Effector memory CD4-positive, alpha-beta T cell (primary cell): ENCODE measurements around the gene MEI1.

ENCODE experiments used
- DNase-seq, 3 donors: peaks; one replicate each; pipeline ENCODE4 v3.0.0-alpha.2; 2020
- H3K27ac ChIP-seq: 2 replicates; pipeline ENCODE4 v1.7.0; 2013; ENCODE audit warnings: mild to moderate bottlenecking, low read length, moderate library complexity; ENCODE audit not compliant: insufficient read depth, poor library complexity, severe bottlenecking
- H3K27me3 ChIP-seq: replicated peaks from 2 replicates; pipeline ENCODE4 v1.7.0; 2013; ENCODE audit warnings: mild to moderate bottlenecking, low read length; ENCODE audit not compliant: insufficient read depth, control insufficient read depth, poor library complexity, severe bottlenecking
- H3K36me3 ChIP-seq: 2 replicates; pipeline ENCODE4 v1.7.0; 2013; ENCODE audit warnings: mild to moderate bottlenecking, low read length, moderate library complexity; ENCODE audit not compliant: control insufficient read depth, insufficient read depth
- H3K4me1 ChIP-seq: 2 replicates; pipeline ENCODE4 v1.7.0; 2013; ENCODE audit warnings: low read length, mild to moderate bottlenecking; ENCODE audit not compliant: control insufficient read depth, insufficient read depth, poor library complexity, severe bottlenecking
- H3K4me3 ChIP-seq: 2 replicates; pipeline ENCODE4 v1.7.0; 2013; ENCODE audit warnings: low read length, low read depth, mild to moderate bottlenecking; ENCODE audit not compliant: insufficient read depth, poor library complexity, severe bottlenecking
- H3K9me3 ChIP-seq: 2 replicates; pipeline ENCODE4 v1.7.0; 2013; ENCODE audit warnings: mild to moderate bottlenecking, low read length, moderate library complexity; ENCODE audit not compliant: control insufficient read depth

The MEI1 gene

DNA sequence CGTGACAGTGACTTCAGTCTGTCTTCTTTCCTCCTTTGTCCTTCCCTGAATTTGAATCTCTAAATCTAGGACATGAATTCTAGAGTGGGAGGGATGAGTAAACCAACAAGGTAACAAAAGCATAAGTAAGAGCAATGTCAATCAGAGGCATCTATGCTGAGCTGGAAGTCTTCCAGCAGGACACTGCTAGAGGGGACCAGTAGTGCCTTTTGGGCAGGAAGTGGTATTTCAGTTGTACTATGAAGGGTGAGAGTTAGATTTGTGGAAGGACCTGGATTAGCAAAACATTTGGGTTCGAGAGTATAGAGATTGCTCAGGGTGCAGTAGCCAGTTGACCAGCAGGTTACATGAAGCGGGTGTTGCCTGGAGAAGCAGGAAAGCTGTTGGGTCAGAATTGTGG is 40.3 kb downstream of the MEI1 start:
- no peak for DNase-seq
- Histone ChIP-seq H3K27ac (no peak overlapping the region), H3K36me3 (no peaks in the 10 kb centered on the region), H3K4me1 (no peaks in the 10 kb centered on the region), H3K4me3 (no peak overlapping the region), H3K27me3 (no peaks in the 10 kb centered on the region), H3K9me3 (no peaks in the 10 kb centered on the region)

DNA sequence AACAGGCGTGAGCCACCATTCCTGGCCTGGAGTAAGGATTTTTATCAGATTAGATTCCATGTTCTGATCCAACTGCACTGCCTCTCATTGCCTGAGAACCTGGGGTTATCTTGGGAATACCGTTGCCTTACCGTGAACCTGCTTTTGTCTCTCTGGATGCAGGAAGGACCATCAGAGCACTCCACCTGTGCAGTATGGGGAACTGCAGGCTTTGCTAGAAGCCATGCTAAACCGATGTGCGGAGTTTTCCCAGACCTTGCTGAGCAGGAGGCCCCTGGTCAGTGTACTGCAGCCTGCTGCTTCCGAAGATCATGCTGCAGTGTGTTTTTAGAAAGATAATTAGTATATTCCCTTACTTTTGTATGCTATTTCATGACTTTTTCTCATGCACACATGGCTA is 43.6 kb downstream of the MEI1 start:
- H3K9me3 ChIP-seq: no peaks in the 10 kb centered on the region
- no peak for DNase-seq
- H3K36me3 ChIP-seq: no peaks in the 10 kb centered on the region
- no peak overlapping the region for H3K4me3 ChIP-seq
- no peaks in the 10 kb centered on the region for H3K27me3 ChIP-seq
- no peak overlapping the region for H3K27ac ChIP-seq
- no peaks in the 10 kb centered on the region for H3K4me1 ChIP-seq

DNA sequence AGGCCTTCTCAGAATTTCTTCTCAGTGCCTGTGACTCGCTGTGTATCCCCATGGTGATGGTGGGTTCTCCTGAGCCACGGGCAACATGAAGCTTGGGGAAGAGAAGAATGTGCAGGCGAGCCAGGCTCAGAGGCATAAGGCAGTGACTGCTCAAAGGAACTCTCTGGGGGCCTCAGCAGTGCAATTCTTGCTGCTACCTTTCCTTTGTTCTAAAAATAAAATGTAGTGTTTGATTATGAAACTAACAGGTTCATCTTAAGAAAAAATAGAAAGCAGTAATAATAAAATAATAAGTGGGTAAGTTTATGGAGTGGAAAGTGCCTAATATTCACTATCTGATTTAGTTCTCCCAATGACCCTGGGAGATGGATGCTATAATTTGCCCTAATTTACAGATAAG is 46.7 kb downstream of the MEI1 start:
- Histone ChIP-seq H3K27ac (no peak overlapping the region), H3K4me1 (no peaks in the 10 kb centered on the region), H3K4me3 (no peak overlapping the region), H3K36me3 (no peaks in the 10 kb centered on the region), H3K27me3 (no peaks in the 10 kb centered on the region), H3K9me3 (no peaks in the 10 kb centered on the region)
- DNase-seq: no peak

DNA sequence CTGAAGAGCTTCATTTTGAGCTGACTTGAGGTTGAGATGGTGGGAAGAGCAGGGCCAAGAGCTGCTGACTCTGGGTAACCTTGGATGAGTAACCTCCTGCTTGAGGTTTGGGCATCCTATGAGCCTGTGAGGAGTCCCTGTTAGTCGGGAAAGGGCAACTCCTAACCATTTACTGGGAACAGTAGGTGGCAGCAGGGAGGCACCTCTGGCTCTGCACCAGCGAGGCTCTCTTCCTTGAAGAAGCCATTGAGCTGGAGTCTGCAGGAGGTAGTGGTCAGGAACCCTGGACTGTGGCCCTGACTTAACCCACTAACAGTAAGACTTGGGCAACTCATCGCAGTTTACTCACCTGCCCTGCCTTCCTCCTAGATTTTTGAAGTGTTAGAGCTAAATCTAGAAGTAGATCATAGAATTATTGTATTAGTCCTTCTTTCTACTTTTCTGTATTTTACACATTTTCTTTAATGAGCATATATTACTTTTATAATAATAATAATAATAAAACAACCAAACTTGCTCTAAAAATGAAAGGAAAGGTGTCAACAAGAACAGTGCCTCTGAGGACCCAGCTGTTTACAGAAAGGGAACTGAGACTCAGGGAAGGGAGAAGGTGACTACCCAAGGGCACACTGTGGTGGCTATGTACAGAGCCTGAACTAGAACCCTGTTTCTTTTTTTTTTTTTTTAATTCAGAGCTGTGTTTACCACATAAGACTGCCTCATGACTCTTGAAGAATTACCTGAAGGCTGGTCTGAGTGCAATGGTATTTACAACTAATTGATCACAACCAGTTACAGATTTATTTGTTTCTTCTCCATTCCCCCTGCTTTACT is 47.5 kb downstream of the MEI1 start:
- Histone ChIP-seq H3K36me3 (no peaks in the 10 kb centered on the region), H3K27ac (no peak overlapping the region), H3K9me3 (no peaks in the 10 kb centered on the region), H3K4me1 (no peaks in the 10 kb centered on the region), H3K4me3 (no peak overlapping the region), H3K27me3 (no peaks in the 10 kb centered on the region)
- peak; percentile 13 to 31 (median 18) for DNase-seq

DNA sequence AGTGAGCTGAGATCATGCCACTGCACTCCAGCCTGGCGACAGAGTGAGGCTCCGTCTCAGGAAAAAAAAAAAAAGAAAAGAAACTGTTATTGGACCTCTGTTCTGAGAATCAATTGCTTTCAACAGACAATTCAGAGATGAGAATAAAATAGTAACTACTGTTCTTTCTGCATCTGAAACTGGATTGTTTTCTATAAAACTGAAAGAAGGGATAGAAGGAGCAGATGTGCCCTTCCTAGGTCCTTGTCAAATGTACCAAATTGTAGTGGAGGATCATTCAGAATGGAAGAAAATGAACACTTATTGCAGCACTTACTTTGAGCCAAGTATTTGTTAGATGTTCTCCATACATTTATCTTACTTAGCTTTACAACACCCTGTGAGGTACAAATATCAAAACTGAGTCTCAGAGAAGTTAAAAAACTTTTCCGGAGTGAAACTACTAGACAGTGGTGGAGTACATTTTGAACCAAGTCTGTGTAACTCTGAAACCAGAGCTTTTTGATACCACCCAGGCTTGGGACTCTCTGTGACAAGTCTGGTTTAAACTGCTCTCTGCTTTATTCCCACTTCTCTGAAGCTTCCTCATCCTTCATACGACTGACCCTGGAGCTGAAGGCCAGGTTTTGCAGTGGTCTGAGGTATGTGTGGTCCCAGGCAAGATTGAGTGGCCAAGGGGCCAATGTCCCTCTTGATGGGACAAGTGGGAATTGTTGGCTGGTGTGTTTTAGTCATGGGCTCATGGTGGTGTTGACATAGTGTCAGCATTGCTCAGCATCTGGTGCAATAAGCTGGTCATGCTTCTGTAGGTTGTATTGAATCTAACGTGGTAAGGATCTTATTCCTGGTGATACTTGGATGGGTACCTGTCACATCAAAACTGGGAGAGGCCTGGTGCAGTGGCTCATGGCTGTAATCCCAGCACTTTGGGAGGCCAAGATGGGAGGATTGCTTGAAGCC is 53.0 kb downstream of the MEI1 start:
- no peak for DNase-seq
- H3K4me3 ChIP-seq: no peak overlapping the region
- no peaks in the 10 kb centered on the region for H3K9me3 ChIP-seq
- H3K27me3 ChIP-seq: no peaks in the 10 kb centered on the region
- no peak overlapping the region for H3K27ac ChIP-seq
- no peaks in the 10 kb centered on the region for H3K36me3 ChIP-seq
- H3K4me1 ChIP-seq: no peaks in the 10 kb centered on the region

DNA sequence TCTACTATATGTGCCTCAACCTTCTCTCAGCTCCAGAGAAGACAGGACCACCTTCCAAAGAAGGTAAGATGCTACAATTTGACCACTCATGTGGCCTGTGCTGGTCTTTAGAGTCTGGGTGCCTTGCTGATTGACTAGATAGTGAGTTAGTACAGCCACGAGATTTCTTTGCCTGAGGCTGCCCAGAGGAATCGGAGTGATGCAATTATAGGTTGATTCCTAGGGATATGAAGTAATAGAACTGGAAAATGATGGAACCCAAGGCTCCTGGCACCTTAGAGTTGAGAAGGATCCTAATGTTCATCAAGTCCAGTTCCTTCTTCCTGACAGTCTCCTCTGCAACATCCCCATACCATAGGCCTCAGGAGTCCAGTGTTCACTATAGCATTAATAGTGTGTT is 54.7 kb downstream of the MEI1 start:
- no peak overlapping the region for H3K4me3 ChIP-seq
- no peaks in the 10 kb centered on the region for H3K36me3 ChIP-seq
- no peak for DNase-seq
- no peaks in the 10 kb centered on the region for H3K4me1 ChIP-seq
- no peak overlapping the region for H3K27ac ChIP-seq
- no peaks in the 10 kb centered on the region for H3K27me3 ChIP-seq
- H3K9me3 ChIP-seq: no peaks in the 10 kb centered on the region

DNA sequence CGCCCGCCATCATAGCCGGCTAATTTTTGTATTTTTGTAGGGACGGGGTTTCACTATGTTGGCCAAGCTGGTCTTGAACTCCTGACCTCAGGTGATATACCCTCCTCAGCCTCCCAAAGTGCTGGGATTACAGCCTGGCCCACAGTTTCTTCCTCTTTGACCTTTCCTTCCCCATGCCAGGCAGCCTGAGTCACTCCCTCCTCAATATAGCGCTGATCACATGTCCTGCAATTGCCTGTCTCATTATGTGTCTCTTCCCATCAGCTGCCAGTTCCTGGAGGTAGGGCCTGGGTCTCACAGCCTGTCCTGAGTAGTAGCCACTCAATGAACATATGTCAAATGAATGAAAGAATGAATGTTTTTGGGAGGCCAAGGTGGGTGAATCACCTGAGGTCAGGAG is 58.2 kb downstream of the MEI1 start:
- Histone ChIP-seq H3K36me3 (no peaks in the 10 kb centered on the region), H3K9me3 (no peaks in the 10 kb centered on the region), H3K4me1 (no peaks in the 10 kb centered on the region), H3K27me3 (no peaks in the 10 kb centered on the region), H3K4me3 (no peak overlapping the region), H3K27ac (no peak overlapping the region)
- no peak for DNase-seq

DNA sequence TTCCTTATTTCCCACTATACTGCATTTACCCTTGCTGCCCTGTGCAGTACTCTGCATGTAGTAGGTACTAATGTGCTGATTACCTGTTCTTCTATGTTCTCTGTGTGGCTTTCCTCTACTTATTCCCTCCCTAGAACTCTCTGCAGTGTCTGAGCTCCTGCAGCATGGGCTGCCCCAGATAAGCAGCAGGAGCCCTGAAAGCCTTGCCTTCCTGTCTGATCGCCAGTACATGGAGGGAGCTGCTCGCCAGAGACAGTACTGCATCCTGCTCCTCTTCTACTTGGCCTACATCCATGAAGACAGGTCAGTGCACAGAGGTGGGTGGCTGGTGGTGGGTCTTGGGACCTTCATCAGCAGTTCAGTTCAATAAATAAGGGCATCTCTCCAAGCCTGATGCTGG is 58.9 kb downstream of the MEI1 start:
- Histone ChIP-seq H3K36me3 (no peaks in the 10 kb centered on the region), H3K27me3 (no peaks in the 10 kb centered on the region), H3K4me3 (no peak overlapping the region), H3K9me3 (no peaks in the 10 kb centered on the region), H3K4me1 (no peaks in the 10 kb centered on the region), H3K27ac (no peak overlapping the region)
- no peak for DNase-seq

DNA sequence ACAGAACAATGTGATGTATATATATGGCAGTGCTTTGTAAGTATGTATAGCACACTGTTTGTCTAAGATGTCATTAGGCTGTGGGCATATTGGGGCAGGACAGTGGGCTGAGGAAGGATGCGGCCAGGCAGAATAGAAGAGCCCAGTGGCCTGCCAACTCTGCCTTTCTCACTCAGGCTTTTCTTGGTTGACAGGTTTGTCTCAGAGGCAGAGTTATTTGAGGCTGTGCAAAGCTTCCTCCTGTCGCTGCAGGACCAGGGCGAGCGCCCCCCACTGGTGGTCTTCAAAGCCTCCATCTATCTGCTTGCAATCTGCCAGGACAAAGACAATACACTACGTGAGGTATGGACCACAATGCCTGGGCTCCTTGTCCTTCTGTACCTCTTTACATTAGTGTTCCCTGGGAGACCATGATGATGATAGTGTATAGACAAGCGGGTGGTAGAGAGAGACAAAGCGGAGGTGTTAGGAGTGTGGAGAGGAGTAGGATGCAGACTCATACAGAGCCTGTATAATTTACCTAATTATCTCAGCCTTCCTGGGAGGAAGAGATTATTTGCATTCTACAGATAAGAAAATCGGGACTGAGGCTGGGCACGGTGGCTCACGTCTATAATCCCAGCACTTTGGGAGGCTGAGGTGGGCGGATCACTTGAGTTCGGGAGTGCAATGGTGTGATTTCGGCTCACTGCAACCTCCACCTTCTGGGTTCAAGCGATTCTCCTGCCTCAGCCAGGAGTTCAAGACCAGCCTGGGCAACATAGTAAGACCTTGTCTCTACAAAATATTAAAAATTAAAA is 63.9 kb downstream of the MEI1 start:
- no peak overlapping the region for H3K4me3 ChIP-seq
- no peak for DNase-seq
- H3K9me3 ChIP-seq: no peaks in the 10 kb centered on the region
- no peaks in the 10 kb centered on the region for H3K27me3 ChIP-seq
- no peak overlapping the region for H3K27ac ChIP-seq
- no peaks in the 10 kb centered on the region for H3K4me1 ChIP-seq
- H3K36me3 ChIP-seq: no peaks in the 10 kb centered on the region
